ENCODE measurements around the gene PTCH2. TPM values are rescaled to one million over a fixed set of nuclear protein-coding genes. Genes with fewer than 3 reads are reported as not detected.

PTCH2 gene
- total RNA-seq, 1 experiment from 2014 or later, result 0.48 TPM

- Histone ChIP-seq H3K4me3 (ENCODE audit: low read depth, low read length) (no peak overlapping the region), H3K9me3 (no peaks in the 10 kb centered on the region), H3K4me1 (no peaks in the 10 kb centered on the region), H3K36me3 (ENCODE audit: control insufficient read depth, insufficient read depth, low read length) (no peaks in the 10 kb centered on the region), H3K27me3 (replicated peaks; ENCODE audit: control insufficient read depth, insufficient read depth, low read length) (no peaks in the 10 kb centered on the region)
- H3K36me3 Mint-ChIP-seq (ENCODE audit: insufficient read depth, unreplicated experiment), result peaks cover 17% of the 10 kb centered on the region
- no peaks in the 10 kb centered on the region for H3K27me3 Mint-ChIP-seq (ENCODE audit: insufficient read depth, unreplicated experiment)
- no peak overlapping the region for H3K27ac Mint-ChIP-seq (ENCODE audit: unreplicated experiment)
- POLR2A ChIA-PET, result interaction anchor here (0.5 to 0.6 kb wide), 2 partner anchors 11 to 517 kb away, joined by 3 to 8 read pairs; partner anchors contain the start of gene RPS8
- intact Hi-C loops (cut with micrococcal nuclease; ENCODE audit: unreplicated experiment), result no loop called here
- no peaks in the 10 kb centered on the region for H3K9me3 Mint-ChIP-seq (ENCODE audit: unreplicated experiment)
- CTCF ChIA-PET, result no interaction called here
- no peak overlapping the region for H3K4me3 Mint-ChIP-seq (ENCODE audit: unreplicated experiment)
- H3K4me1 Mint-ChIP-seq (ENCODE audit: low read depth, unreplicated experiment), result no peaks in the 10 kb centered on the region
- peak in 1 of 2 experiments; percentile 49 for DNase-seq
- no TSS peak for BruUV-seq (replicated peaks)
- peak; percentile 56 to 57 for TF ChIP-seq CTCF (IDR thresholded peaks at IDR 0.05; ENCODE audit: insufficient read depth in 1 of 2, low read depth in 1 of 2, low read length in 1 of 2, severe bottlenecking in 1 of 2, unreplicated experiment in 1 of 2)
Observed at GRCh38 chr1:44786138-44786840, 56.8 kb downstream of the PTCH2 start.

- H3K4me1 Mint-ChIP-seq (ENCODE audit: low read depth, unreplicated experiment), result no peaks in the 10 kb centered on the region
- DNase-seq, result no peak
- no peaks in the 10 kb centered on the region for H3K36me3 ChIP-seq (ENCODE audit: control insufficient read depth, insufficient read depth, low read length)
- no peaks in the 10 kb centered on the region for H3K4me1 ChIP-seq
- ChIA-PET POLR2A (no interaction called here), CTCF (no interaction called here)
- no peaks in the 10 kb centered on the region for H3K9me3 Mint-ChIP-seq (ENCODE audit: unreplicated experiment)
- H3K27ac Mint-ChIP-seq (ENCODE audit: unreplicated experiment), result no peak overlapping the region
- intact Hi-C loops (cut with micrococcal nuclease; ENCODE audit: unreplicated experiment), result no loop called here
- peaks cover 24% of the 10 kb centered on the region for H3K36me3 Mint-ChIP-seq (ENCODE audit: insufficient read depth, unreplicated experiment)
- no peak for TF ChIP-seq CTCF (IDR thresholded peaks at IDR 0.05; ENCODE audit: insufficient read depth in 1 of 2, low read depth in 1 of 2, low read length in 1 of 2, severe bottlenecking in 1 of 2, unreplicated experiment in 1 of 2)
- no peaks in the 10 kb centered on the region for H3K9me3 ChIP-seq
- no TSS peak for BruUV-seq (replicated peaks)
- no peak overlapping the region for H3K4me3 Mint-ChIP-seq (ENCODE audit: unreplicated experiment)
- no peaks in the 10 kb centered on the region for H3K27me3 Mint-ChIP-seq (ENCODE audit: insufficient read depth, unreplicated experiment)
- no peak overlapping the region for H3K4me3 ChIP-seq (ENCODE audit: low read depth, low read length)
- H3K27me3 ChIP-seq (replicated peaks; ENCODE audit: control insufficient read depth, insufficient read depth, low read length), result no peaks in the 10 kb centered on the region
Observed at GRCh38 chr1:44785501-44786137, 57.4 kb downstream of the PTCH2 start.

- BruUV-seq (replicated peaks), result no TSS peak
- H3K9me3 Mint-ChIP-seq (ENCODE audit: unreplicated experiment), result no peaks in the 10 kb centered on the region
- Histone ChIP-seq H3K4me1 (no peaks in the 10 kb centered on the region), H3K9me3 (no peaks in the 10 kb centered on the region), H3K36me3 (ENCODE audit: control insufficient read depth, insufficient read depth, low read length) (no peaks in the 10 kb centered on the region), H3K4me3 (ENCODE audit: low read depth, low read length) (no peak overlapping the region), H3K27me3 (replicated peaks; ENCODE audit: control insufficient read depth, insufficient read depth, low read length) (no peaks in the 10 kb centered on the region)
- no peak overlapping the region for H3K27ac Mint-ChIP-seq (ENCODE audit: unreplicated experiment)
- TF ChIP-seq CTCF (IDR thresholded peaks at IDR 0.05; ENCODE audit: insufficient read depth in 1 of 2, low read depth in 1 of 2, low read length in 1 of 2, severe bottlenecking in 1 of 2, unreplicated experiment in 1 of 2), result no peak
- ChIA-PET POLR2A (no interaction called here), CTCF (interaction anchor here (0.7 kb wide), 1 partner anchor 132 kb away, joined by 3 read pairs; no protein-coding TSS in a partner anchor)
- peaks cover 30% of the 10 kb centered on the region for H3K36me3 Mint-ChIP-seq (ENCODE audit: insufficient read depth, unreplicated experiment)
- no peak overlapping the region for H3K4me3 Mint-ChIP-seq (ENCODE audit: unreplicated experiment)
- DNase-seq, result no peak
- H3K4me1 Mint-ChIP-seq (ENCODE audit: low read depth, unreplicated experiment), result no peaks in the 10 kb centered on the region
- no peaks in the 10 kb centered on the region for H3K27me3 Mint-ChIP-seq (ENCODE audit: insufficient read depth, unreplicated experiment)
- intact Hi-C loops (cut with micrococcal nuclease; ENCODE audit: unreplicated experiment), result no loop called here
Observed at GRCh38 chr1:44785029-44785380, 58.0 kb downstream of the PTCH2 start.

Measured in Caco-2 (cell line).